Stimulated activated CD8-positive, alpha-beta memory T cell treated with anti-CD3 and anti-CD28 coated beads, Interleukin-15, amount 100 ng/mL, for 48 hours (primary cell): ENCODE measurements around the gene CAMTA1.

Source experiments
- DNase-seq, 2 donors: peaks; one replicate each; pipeline ENCODE4 v3.0.0-alpha.2; 2020; ENCODE audit warnings: low read depth in 2 of 2

Gene CAMTA1

DNA sequence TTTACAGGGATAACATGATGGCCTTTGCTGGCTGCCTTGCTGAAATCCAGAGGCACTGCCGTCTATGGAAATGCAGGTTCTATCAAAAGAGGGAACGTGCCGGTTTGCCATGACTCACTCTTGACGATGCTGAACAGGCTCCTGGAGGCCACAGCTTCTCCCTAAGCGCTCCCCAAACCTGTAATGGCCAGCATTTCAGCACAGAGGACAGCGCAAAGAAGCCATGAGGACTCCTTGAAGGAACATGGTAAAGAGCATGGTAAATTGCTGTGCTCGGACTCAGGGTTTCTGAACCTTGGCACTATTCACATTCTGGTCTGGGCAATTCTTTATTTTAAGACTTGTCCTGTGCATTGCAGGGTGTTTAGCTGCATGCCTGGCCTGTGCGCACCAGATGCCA is 217.5 kb downstream of the CAMTA1 start:
- DNase-seq: no peak

DNA sequence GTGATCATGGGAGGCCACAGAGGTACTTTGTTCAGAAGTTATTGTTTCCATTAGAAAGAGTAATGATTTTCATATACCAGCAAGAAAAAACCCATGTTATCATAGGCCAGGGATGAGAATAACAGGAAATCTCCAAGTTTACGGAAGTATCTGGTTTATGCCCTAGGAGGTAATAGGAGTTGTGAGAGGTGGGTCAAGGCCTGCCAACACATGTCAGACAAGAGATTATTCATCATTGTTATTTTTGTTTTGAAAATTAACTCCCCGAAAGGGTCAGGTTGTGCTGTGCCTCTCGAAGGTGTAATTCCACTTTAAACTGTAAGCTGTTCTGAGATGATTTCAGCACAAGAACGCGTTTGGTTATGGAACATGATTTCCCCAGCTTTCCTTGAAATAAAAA is 218.4 kb downstream of the CAMTA1 start:
- no peak for DNase-seq

DNA sequence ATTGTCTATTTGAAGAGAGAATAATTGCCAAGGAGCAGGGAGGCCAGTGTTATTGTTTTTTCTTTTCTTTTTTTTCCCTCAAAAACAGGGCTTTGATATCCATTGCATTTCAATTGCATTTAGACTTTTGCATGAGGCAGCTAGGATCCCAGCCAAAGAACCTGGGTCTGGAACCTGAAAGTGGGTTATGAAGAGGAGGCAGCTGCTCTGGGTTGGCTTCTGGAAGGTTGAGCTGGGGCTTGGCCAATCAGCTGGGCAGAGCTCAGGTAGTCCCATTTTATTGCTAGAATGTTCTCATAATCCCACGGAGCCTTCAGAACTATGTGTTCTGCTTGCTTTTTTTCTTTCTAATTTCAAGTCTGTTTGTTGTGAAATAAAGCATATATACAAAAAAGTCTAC is 218.9 kb downstream of the CAMTA1 start:
- DNase-seq: no peak

DNA sequence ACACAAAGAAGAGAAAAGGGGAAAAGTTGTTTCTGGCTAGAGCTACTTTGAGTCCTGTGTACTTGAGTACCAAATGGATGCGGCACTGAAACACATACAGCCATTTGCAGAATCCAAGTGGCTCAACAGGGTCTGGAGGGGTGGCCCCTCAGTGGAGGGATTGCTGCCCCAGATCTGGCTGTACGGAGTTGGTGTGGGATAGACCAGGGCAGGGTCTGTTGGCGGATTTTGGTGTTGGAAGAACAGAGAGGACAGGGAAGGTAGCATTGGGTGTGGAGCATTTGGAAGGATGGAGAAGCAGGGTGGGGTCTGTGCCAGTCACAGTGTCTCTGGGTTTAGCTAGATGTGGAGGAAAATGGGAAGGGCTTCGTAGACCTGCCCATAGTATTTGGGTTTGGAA is 220.5 kb downstream of the CAMTA1 start:
- DNase-seq: no peak

GRCh38 chr1:7006996-7007871 is 222.0 kb downstream of the CAMTA1 start:
- DNase-seq: no peak

DNA sequence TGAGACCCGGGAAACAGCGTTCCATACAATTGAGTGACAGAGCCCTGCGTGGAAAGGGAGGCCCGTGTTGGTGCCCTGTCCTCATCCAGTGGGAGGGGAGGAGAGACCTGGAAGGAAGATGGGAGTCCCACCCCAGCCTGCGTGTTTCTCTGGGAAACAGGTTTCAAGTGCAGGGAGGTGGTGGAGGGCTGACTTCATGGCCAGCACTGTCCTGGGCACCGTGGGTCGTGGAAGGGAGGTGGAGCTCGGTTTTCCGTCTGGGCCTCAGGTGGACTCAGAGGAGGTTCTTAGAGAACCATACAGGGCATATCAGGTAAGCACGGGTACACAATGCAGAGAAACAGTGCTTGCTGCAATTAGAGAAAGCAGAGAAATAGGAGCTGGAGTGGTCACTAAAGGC is 222.6 kb downstream of the CAMTA1 start:
- DNase-seq: no peak

DNA sequence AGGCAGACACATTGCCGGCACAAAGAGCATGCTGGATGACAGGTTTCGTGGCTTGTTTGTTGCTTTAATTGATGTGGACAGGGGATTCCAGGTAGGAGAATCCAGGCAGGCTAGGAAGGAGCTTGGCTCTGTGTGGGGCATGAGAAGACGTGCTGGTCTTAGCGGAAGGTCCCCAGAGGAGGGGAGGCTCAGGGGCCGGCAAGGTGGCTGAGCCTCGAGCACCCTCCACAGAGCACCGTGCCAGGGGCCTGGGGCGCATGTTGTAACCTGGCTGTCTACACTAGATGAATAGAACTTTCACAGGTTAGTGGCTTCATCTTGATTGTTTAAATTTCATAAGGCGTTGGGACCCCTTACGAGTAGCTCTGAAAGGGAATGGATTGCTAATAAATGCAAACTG is 223.1 kb downstream of the CAMTA1 start:
- no peak for DNase-seq

DNA sequence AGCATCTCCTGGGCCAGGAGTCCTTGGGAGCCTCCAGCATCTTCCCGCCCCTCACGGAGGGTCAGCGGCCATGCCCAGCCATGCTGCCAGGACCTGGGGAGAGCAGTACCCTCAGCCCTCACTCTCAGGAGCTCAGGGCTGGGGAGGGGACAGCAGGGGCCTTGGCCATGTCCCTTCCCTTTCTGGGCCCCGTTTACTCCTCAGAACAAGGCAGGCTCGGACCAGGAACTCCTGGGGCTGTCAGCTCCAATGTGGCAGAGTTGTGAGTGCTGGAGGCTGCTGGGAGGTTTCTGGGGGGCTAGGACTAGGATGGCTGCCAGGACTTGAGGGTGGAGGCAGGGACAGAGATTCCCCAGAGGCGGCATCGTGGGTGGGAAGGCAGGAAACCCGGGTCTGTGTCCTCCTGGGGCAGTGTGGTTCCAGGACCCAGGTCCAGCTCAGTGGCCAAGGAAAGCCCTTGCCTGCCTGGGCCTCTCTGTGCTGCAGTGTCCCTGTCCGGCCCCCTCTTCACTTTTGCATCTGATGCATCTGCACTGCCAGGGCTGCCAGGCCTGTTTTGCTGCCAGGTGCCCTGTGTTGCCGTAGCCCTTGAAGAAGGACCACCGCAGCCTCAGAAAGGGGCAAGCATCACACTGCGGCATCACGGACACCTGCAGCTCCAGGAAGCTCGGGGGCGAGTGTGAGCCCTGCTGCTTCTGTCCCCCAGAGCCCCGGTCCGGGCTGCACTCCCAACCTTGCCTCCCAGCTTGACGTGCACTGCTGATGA is 223.9 kb downstream of the CAMTA1 start:
- DNase-seq: no peak

GRCh38 chr1:7009741-7010525 is 224.7 kb downstream of the CAMTA1 start:
- no peak for DNase-seq

- DNase-seq: no peak
These were observed 225.4 kb downstream of the CAMTA1 start for GRCh38 chr1:7010534-7011200.

DNA sequence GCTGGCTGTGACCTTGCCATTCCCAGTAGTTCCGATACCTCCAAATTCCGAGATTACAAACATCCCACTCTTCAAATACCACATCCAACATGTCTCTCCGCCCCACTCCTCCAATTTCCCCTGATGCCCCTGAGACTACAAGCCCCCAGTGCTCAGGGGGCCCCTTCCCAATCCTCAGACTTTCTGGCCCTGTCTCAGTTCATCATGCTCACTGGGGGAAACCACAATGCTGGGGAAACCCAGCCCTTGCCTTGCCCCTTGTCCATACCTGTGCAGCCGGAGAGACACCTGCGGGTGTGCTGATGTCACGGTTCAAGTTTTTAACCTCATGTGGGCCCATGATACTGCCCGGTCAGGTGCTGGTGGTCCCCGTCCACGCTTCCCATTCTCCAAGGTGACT is 226.6 kb downstream of the CAMTA1 start:
- DNase-seq: no peak

- DNase-seq: no peak
These were observed 227.2 kb downstream of the CAMTA1 start for GRCh38 chr1:7012461-7012924.

DNA sequence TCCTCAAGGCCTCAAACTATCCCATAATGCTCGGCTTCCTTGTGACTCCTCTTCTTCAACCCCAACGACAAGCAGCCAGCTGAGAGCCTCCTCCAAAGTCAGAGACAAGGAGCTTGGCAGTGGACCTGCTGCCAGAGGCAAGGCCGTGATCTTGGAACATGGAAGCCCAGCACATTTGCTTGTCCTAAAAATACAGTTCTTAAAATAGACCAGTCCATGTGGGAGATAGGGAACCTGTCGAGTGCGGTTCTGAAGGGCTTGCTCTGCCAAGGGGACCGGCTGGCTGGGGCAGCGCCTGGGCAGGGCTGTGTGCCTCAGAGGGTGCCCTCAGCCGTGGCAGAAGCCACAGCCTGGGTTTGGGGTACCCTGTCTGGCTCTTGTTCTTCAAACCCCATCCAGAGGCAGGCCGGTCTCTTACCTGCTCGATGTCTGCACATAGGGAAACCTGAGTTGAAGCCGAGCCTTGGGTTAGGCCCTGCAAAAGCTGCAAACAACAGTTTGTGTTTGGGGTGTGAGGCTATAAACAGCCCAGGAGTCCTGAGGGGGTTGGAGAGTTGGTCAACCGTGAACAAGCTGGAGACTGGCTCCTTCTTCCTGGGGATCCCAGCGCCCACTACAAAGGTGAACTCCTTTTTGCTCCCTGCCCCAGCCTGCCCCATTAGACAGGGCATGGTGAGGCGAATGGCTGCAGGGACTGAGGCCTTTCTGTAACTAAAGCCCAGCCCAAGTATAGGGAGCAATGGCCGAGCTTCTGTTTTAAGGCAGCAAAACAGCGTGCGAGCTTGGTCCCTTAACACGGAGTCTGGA is 228.8 kb downstream of the CAMTA1 start:
- DNase-seq: no peak

DNA sequence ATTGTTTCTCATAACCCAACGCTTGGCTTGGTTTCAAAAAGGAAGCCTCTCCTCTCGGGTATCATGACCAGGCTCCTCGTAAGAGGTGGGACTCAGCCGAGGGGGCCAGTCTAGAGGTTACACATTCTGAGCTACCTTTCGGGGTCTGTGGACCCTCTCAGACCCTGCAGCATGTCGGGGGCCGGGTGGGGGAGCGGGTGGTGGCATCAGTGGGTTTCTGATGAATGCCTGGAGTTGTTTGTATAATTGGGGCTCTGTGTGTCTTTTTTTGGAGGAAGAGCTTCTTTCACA is 229.3 kb downstream of the CAMTA1 start:
- no peak for DNase-seq

- no peak for DNase-seq
These were observed 229.8 kb downstream of the CAMTA1 start for GRCh38 chr1:7015022-7015421.

DNA sequence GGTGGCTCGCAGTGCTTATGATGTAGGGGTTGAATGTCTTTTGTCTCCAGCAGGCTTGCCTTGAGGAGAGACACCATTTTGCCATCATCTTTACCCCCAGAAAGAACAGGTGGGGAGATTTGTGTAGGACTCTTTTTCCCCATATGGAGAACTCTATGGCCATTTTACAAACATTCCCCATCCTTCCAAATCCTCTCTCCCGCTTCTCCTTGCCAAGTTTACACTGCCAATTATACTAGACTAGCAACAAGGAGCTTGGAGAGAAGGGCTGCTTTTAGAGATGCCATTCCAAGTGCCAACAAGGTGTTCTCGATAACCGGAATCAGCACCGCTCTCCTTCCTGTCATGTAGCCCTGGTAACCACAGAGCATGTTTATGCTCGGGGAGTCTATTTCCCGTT is 233.1 kb downstream of the CAMTA1 start:
- DNase-seq: no peak

DNA sequence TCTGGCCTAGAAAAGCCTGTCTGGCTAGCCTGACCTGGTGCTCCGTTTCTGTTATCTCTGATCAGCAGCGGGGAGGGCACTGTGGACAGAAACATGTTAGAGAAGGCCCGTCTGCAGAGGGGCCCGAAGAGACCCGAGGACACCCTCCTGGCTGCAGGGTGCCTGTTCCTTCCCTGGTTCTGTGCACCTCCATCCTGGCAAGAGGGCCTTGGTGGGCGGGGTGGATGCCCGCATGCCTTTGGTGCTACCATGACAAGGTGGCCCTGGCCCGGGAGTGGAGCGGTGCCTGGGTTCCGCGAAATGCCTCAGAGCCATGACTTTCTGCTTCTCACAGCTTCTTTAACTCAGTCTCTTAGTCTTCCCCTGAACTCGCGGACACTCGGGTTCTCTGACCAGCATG is 233.6 kb downstream of the CAMTA1 start:
- no peak for DNase-seq

GRCh38 chr1:7019510-7019909 is 234.3 kb downstream of the CAMTA1 start:
- no peak for DNase-seq

- no peak for DNase-seq
These were observed 236.8 kb downstream of the CAMTA1 start for GRCh38 chr1:7022058-7022457.

- no peak for DNase-seq
These were observed 239.8 kb downstream of the CAMTA1 start for GRCh38 chr1:7025013-7025412.

DNA sequence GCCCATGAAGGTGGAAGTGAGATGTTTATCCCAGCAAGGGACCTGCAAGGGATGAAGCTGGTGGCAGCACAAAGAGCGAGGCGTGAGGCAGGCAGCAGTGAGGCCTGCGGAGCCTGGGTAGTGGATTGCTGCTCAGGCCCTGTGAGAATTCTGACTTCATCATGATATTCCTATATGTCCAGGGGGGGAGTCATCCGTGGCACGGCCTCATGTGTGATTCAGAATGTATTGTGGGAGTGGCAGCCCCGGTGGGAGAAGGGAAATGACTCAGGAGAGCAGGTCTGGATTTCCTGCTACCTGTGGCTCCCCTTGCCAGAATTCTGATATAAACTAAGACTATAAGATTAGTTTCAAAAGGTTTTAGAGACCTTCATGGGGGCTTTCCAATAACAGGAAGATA is 240.9 kb downstream of the CAMTA1 start:
- no peak for DNase-seq
